HuH-7 (cell line): ENCODE results near the gene ZBTB20.

Experiments used
- DNase-seq: peaks from one replicate; pipeline ENCODE4 v3.0.0; 2011; ENCODE audit warnings: low spot score

Gene ZBTB20

DNA sequence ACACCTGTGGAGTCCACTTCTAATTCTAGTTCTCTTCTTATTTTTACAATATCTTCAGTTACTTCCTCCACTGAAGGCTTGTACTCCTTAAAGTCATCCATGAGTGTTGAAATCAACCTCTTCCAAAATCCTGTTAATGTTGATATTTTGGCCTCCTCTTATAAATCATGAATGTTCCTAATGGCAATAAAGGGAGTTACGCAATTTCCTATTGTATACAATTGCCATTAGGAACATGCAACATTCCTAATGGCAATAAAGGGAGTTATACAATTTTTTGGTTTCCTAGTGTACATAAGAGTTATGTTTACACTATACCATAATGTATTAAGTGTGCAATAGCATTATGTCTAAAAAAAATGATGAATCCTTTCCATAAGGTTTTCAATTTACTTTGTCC, 862.4 kb downstream of the ZBTB20 start:
- no peak for DNase-seq
